SK-N-SH (cell line): Measurements from ENCODE around the gene KCNK6. TPM values are rescaled to one million over a fixed set of nuclear protein-coding genes. Genes with fewer than 3 reads are reported as not detected.
A peak's percentile ranks its signal among the peaks of the same experiment; 100 is the strongest.

ENCODE experiments used
- CTCF ChIA-PET: fragments of 300-600, 350-600 bp; formaldehyde crosslinking; extraction: SDS; loops from one replicate; lab custom pipeline; 2021; lab: Yijun Ruan, JAX
- POLR2A ChIA-PET: fragments of 350-600 bp; sonication (Branson Sonifier 250); formaldehyde crosslinking; extraction: SDS; loops from one replicate; lab custom pipeline; 2020; ENCODE audit warnings: antibody characterized with exemption, inconsistent platforms; lab: Yijun Ruan, JAX
- DNase-seq: peaks from one replicate; pipeline ENCODE4 v3.0.0; 2012
- H2AFZ ChIP-seq: fragments of 200-600 bp; sonication (generic); 2 replicates; pipeline ENCODE4 v1.8.1; 2016; ENCODE audit warnings: antibody characterized with exemption, mild to moderate bottlenecking, low read depth
- H3F3A ChIP-seq: fragments of 200-600 bp; sonication (generic); replicated peaks from 2 replicates; pipeline ENCODE3; 2016; ENCODE audit warnings: antibody characterized with exemption, mild to moderate bottlenecking; ENCODE audit not compliant: insufficient read depth
- H3K27ac ChIP-seq, 2 experiments: fragments of 200-500 bp in 1 of 2; fragments of 200-600 bp in 1 of 2; sonication (Bioruptor generic) in 1 of 2; sonication (generic), shearing (Covaris generic) in 1 of 2; 2 replicates each; pipeline versions ENCODE4 v1.5.1 to v1.6.1; 2014 to 2016; ENCODE audit warnings: low read depth in 2 of 2, inconsistent platforms in 1 of 2, low read length in 1 of 2, mild to moderate bottlenecking in 1 of 2, mixed read lengths in 1 of 2
- H3K27me3 ChIP-seq: fragments of 200-600 bp; sonication (generic), shearing (Covaris generic); 2 replicates; pipeline ENCODE4 v1.6.1; 2016; ENCODE audit warnings: mixed run types; ENCODE audit not compliant: insufficient read depth
- H3K36me3 ChIP-seq, 2 experiments: fragments of 200-500 bp in 1 of 2; fragments of 200-600 bp in 1 of 2; sonication (Bioruptor generic) in 1 of 2; sonication (generic) in 1 of 2; replicated peaks in 1 of 2; 2 replicates each; pipeline versions ENCODE3 to v1.5.1; 2014 to 2016; ENCODE audit warnings: low read length in 1 of 2, mild to moderate bottlenecking in 1 of 2; ENCODE audit not compliant: insufficient read depth in 2 of 2, control insufficient read depth in 1 of 2
- H3K4me1 ChIP-seq, 2 experiments: fragments of 200-500 bp in 1 of 2; fragments of 200-600 bp in 1 of 2; sonication (Bioruptor generic) in 1 of 2; sonication (generic), shearing (Covaris generic) in 1 of 2; 2 replicates each; pipeline versions ENCODE4 v1.5.1 to v1.6.1; 2014 to 2016; ENCODE audit warnings: low read depth in 1 of 2, low read length in 1 of 2, mixed run types in 1 of 2; ENCODE audit not compliant: insufficient read depth in 2 of 2, control insufficient read depth in 1 of 2
- H3K4me2 ChIP-seq: fragments of 200-600 bp; sonication (generic), shearing (Covaris generic); 2 replicates; pipeline ENCODE4 v1.6.1; 2017; ENCODE audit warnings: mixed run types
- H3K4me3 ChIP-seq, 2 experiments: fragments of 200-500 bp in 1 of 2; fragments of 200-600 bp in 1 of 2; sonication (Bioruptor generic) in 1 of 2; sonication (generic), shearing (Covaris generic) in 1 of 2; 2 replicates each; pipeline versions ENCODE4 v1.5.1 to v1.8.1; 2014 to 2016; ENCODE audit warnings: low read depth in 2 of 2, inconsistent platforms in 1 of 2, low read length in 1 of 2, mild to moderate bottlenecking in 1 of 2, mixed read lengths in 1 of 2, moderate library complexity in 1 of 2
- H3K79me2 ChIP-seq: fragments of 200-600 bp; sonication (generic); 2 replicates; pipeline ENCODE4 v1.8.1; 2017; ENCODE audit warnings: mild to moderate bottlenecking; ENCODE audit not compliant: insufficient read depth
- H3K9ac ChIP-seq: fragments of 200-600 bp; sonication (generic); 2 replicates; pipeline ENCODE4 v1.6.1; 2017; ENCODE audit warnings: mixed run types
- H3K9me2 ChIP-seq: fragments of 200-600 bp; sonication (generic); 2 replicates; pipeline ENCODE4 v1.6.1; 2017; ENCODE audit warnings: mixed run types
- H3K9me3 ChIP-seq: fragments of 200-600 bp; sonication (generic); 2 replicates; pipeline ENCODE4 v1.6.1; 2017; ENCODE audit warnings: mixed run types, mild to moderate bottlenecking, moderate library complexity
- H4K20me1 ChIP-seq: fragments of 200-600 bp; sonication (generic); 2 replicates; pipeline ENCODE4 v1.6.1; 2017; ENCODE audit warnings: mild to moderate bottlenecking, mixed run types; ENCODE audit not compliant: insufficient read depth
- CHD2 ChIP-seq: fragments of 150-350 bp; IDR thresholded peaks from 2 replicates; pipeline ENCODE4 v1.6.1; 2018; ENCODE audit warnings: low read length; ENCODE audit not compliant: partially characterized antibody
- FOXJ3 ChIP-seq: sonication (generic); formaldehyde crosslinking; IDR thresholded peaks from 2 replicates; pipeline ENCODE4 v1.5.1; 2020; ENCODE audit warnings: mild to moderate bottlenecking, missing genetic modification reagents
- GATA2 ChIP-seq: sonication (generic); formaldehyde crosslinking; IDR thresholded peaks from 2 replicates; pipeline ENCODE4 v1.5.0; 2020; ENCODE audit warnings: mild to moderate bottlenecking, missing genetic modification reagents
- NFIC ChIP-seq: IDR thresholded peaks from 2 replicates; pipeline ENCODE4 v1.4.0; 2012; ENCODE audit warnings: borderline replicate concordance
- RAD21 ChIP-seq: IDR thresholded peaks from 2 replicates; pipeline ENCODE4 v1.6.1; 2012; ENCODE audit warnings: mild to moderate bottlenecking, low read length
- TAF1 ChIP-seq: IDR thresholded peaks from 2 replicates; pipeline ENCODE4 v1.6.1; 2012; ENCODE audit warnings: low read depth, mild to moderate bottlenecking, low read length, moderate library complexity, borderline replicate concordance
- TEAD4 ChIP-seq: IDR thresholded peaks from 2 replicates; pipeline ENCODE4 v1.4.0; 2012; ENCODE audit warnings: mild to moderate bottlenecking, borderline replicate concordance; ENCODE audit not compliant: insufficient read depth
- USF2 ChIP-seq: fragments of 150-350 bp; IDR thresholded peaks from 2 replicates; pipeline ENCODE4 v1.6.1; 2017; ENCODE audit warnings: antibody characterized with exemption, low read length, low read depth, borderline replicate concordance
- WGBS: methylation state at CpG from one replicate; pipeline ENCODE4 v1.1.6; 2017; ENCODE audit warnings: low lambda C conversion rate; 5-methylcytosine and 5-hydroxymethylcytosine counted together
- polyA plus RNA-seq, 3 experiments: library from polyadenylated mRNA; depleted of rRNA; stranded (reverse); fragments of >200 nt; gene quantifications; 2 replicates each; pipeline ENCODE4 v1.2.3, GENCODE V29; 2012
- TF ChIP-seq, protein P1 (sequence below): IDR thresholded peaks from 2 replicates; pipeline ENCODE4; 2012
- TF ChIP-seq, protein P2 (sequence below): IDR thresholded peaks from 2 replicates; pipeline ENCODE4 v1.4.0; 2012; ENCODE audit warnings: low read depth, borderline replicate concordance
- TF ChIP-seq, protein P3 (sequence below): IDR thresholded peaks from 2 replicates; pipeline ENCODE4 v1.6.1; 2012; ENCODE audit warnings: mild to moderate bottlenecking, low read depth, low read length, moderate library complexity
- TF ChIP-seq, protein P4 (sequence below): fragments of 150-350 bp; IDR thresholded peaks from 2 replicates; pipeline ENCODE4 v1.6.1; 2016; ENCODE audit warnings: mild to moderate bottlenecking, low read depth, low read length

The KCNK6 gene
- polyA plus RNA-seq, 1 of the 3 experiments (the other 2 are of a cell fraction) = 0.26 TPM

DNA sequence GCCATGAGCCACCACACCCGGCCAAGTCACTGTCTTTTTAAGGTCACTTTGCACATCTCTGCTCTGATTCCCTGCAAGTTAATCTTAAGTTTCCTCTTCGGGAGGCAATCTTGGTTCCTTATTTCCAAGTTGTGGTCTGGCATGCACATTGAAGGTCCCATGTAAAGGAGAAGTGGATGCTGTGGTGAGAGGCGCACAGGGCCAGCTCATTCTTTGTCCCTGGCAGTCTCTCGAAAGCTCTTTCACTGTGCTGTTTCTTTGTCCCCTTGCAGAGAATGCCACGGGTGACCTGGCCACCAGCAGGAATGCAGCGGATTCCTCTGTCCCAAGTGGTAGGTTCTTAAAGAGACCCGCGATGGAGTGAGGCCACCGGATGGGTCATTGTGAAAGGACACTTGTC is 32.0 kb upstream of the KCNK6 start:
- no peak overlapping the region for H2AFZ ChIP-seq
- peaks cover 0 to 17% of the 10 kb centered on the region in 2 experiments; a peak in 1 of 4 replicates for H3K4me1 ChIP-seq
- WGBS = 91% methylated on average over 9 of the region's 9 CpGs
- H3K9ac ChIP-seq = no peak overlapping the region
- CTCF ChIA-PET = interaction anchor here (1.5 kb wide), 1 partner anchor 385 kb away, joined by 4 read pairs; no protein-coding TSS in a partner anchor
- DNase-seq = no peak
- TF ChIP-seq, protein P1, sequence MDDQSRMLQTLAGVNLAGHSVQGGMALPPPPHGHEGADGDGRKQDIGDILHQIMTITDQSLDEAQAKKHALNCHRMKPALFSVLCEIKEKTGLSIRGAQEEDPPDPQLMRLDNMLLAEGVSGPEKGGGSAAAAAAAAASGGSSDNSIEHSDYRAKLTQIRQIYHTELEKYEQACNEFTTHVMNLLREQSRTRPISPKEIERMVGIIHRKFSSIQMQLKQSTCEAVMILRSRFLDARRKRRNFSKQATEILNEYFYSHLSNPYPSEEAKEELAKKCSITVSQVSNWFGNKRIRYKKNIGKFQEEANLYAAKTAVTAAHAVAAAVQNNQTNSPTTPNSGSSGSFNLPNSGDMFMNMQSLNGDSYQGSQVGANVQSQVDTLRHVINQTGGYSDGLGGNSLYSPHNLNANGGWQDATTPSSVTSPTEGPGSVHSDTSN = no peak
- TF ChIP-seq CHD2 (no peak), RAD21 (no peak), GATA2 (CRISPR knock-in tag) (no peak), FOXJ3 (CRISPR knock-in tag) (no peak), NFIC (no peak)
- TF ChIP-seq, protein P2, sequence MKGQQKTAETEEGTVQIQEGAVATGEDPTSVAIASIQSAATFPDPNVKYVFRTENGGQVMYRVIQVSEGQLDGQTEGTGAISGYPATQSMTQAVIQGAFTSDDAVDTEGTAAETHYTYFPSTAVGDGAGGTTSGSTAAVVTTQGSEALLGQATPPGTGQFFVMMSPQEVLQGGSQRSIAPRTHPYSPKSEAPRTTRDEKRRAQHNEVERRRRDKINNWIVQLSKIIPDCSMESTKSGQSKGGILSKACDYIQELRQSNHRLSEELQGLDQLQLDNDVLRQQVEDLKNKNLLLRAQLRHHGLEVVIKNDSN = no peak
- H3K27me3 ChIP-seq = no peaks in the 10 kb centered on the region
- H3K36me3 ChIP-seq = no peaks in the 10 kb centered on the region
- H3K27ac ChIP-seq = peak overlapping the region in 1 of 2 experiments; percentile 77; a peak in 2 of 4 replicates
- H3K4me2 ChIP-seq = no peak overlapping the region
- no peaks in the 10 kb centered on the region for H3K9me2 ChIP-seq
- no peaks in the 10 kb centered on the region for H3K9me3 ChIP-seq
- H4K20me1 ChIP-seq = no peaks in the 10 kb centered on the region
- H3F3A ChIP-seq = no peaks in the 10 kb centered on the region
- POLR2A ChIA-PET = no interaction called here
- H3K4me3 ChIP-seq = no peak overlapping the region
- H3K79me2 ChIP-seq = no peaks in the 10 kb centered on the region

DNA sequence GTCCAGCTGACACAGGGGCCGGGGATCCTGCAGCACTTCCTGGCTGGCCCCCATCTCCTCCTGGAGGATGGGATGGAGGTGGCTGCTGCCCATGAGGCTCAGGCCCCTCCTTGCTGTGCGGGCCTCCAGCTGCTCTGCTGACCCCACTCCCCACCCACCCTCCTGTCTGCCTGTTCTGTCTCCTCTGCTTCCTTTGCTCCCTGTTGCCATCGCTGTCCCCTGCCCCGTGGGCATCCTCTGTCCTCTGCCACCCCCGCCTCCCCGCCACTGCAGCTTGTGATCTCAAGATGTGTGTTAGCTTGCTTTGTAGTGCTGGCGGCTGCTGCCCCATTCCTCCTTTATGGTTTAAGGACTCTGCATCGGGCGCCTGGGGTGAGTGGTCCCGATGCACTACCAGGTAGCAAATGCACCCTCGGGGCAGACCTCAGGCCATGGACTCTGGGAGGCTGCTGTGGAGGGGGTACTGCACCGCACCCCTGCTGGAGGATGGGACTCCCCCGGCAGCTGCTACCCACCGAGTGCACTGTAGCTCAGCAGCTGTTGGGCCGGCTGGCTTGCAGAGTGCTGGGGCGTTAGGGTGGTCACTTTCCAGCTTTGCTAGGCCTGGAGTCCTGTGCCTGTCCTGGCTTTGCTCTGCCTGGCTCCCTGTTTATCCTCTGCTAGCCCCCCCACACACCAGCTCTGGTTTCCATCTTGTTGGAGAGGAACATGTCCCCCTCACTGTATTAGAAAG is 31.4 kb upstream of the KCNK6 start:
- CTCF ChIA-PET = interaction anchor here (1.1 to 1.5 kb wide), 2 partner anchors 44 to 386 kb away, joined by 3 to 4 read pairs; no protein-coding TSS in a partner anchor

More for the DNA sequence above, 31.4 kb upstream of the KCNK6 start:
- WGBS = 53% methylated on average over 8 of the region's 16 CpGs
- POLR2A ChIA-PET = no interaction called here
- Histone ChIP-seq H3K4me2 (no peak overlapping the region), H3K9me3 (no peaks in the 10 kb centered on the region), H4K20me1 (no peaks in the 10 kb centered on the region), H3F3A (no peaks in the 10 kb centered on the region), H3K27ac (peak overlapping the region in 1 of 2 experiments; percentile 77; a peak in 2 of 4 replicates), H3K4me1 (peaks cover 0 to 17% of the 10 kb centered on the region in 2 experiments; a peak in 1 of 4 replicates), H3K79me2 (no peaks in the 10 kb centered on the region), H3K9ac (no peak overlapping the region), H3K4me3 (no peak overlapping the region), H3K9me2 (no peaks in the 10 kb centered on the region), H3K36me3 (no peaks in the 10 kb centered on the region), H2AFZ (no peak overlapping the region), H3K27me3 (no peaks in the 10 kb centered on the region)
- TF ChIP-seq, protein P3, sequence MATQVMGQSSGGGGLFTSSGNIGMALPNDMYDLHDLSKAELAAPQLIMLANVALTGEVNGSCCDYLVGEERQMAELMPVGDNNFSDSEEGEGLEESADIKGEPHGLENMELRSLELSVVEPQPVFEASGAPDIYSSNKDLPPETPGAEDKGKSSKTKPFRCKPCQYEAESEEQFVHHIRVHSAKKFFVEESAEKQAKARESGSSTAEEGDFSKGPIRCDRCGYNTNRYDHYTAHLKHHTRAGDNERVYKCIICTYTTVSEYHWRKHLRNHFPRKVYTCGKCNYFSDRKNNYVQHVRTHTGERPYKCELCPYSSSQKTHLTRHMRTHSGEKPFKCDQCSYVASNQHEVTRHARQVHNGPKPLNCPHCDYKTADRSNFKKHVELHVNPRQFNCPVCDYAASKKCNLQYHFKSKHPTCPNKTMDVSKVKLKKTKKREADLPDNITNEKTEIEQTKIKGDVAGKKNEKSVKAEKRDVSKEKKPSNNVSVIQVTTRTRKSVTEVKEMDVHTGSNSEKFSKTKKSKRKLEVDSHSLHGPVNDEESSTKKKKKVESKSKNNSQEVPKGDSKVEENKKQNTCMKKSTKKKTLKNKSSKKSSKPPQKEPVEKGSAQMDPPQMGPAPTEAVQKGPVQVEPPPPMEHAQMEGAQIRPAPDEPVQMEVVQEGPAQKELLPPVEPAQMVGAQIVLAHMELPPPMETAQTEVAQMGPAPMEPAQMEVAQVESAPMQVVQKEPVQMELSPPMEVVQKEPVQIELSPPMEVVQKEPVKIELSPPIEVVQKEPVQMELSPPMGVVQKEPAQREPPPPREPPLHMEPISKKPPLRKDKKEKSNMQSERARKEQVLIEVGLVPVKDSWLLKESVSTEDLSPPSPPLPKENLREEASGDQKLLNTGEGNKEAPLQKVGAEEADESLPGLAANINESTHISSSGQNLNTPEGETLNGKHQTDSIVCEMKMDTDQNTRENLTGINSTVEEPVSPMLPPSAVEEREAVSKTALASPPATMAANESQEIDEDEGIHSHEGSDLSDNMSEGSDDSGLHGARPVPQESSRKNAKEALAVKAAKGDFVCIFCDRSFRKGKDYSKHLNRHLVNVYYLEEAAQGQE = no peak
- TF ChIP-seq TEAD4 = no peak
- no peak for TF ChIP-seq USF2
- TF ChIP-seq, protein P4, sequence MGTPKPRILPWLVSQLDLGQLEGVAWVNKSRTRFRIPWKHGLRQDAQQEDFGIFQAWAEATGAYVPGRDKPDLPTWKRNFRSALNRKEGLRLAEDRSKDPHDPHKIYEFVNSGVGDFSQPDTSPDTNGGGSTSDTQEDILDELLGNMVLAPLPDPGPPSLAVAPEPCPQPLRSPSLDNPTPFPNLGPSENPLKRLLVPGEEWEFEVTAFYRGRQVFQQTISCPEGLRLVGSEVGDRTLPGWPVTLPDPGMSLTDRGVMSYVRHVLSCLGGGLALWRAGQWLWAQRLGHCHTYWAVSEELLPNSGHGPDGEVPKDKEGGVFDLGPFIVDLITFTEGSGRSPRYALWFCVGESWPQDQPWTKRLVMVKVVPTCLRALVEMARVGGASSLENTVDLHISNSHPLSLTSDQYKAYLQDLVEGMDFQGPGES = no peak
- no peak for TF ChIP-seq TAF1
- peak; percentile 76 for DNase-seq
